IMR-90 (cell line): Measurements from ENCODE around the gene TAF1A. TPM values are rescaled to one million over a fixed set of nuclear protein-coding genes. Genes with fewer than 3 reads are reported as not detected.
A peak's percentile ranks its signal among the peaks of the same experiment; 100 is the strongest.

ENCODE experiments used
- ATAC-seq: fragments of 200-7000 bp; cut with Tn5 transposase; 2 replicates; pipeline ENCODE4 v1.9.1; 2020; ENCODE audit warnings: low read depth, mild to moderate bottlenecking, moderate library complexity
- BruUV-seq: library from RNA; stranded (reverse); fragments of 400-500 nt; replicated peaks from 2 replicates; lab custom pipeline; 2021; lab: Mats Ljungman, UMichigan
- CTCF ChIA-PET: fragments of 300-600 bp; formaldehyde crosslinking; extraction: SDS; loops from one replicate; lab custom pipeline; 2021; ENCODE audit warnings: antibody characterized with exemption; lab: Yijun Ruan, JAX
- POLR2A ChIA-PET: fragments of 300-600 bp; sonication (Branson Sonifier 250); formaldehyde crosslinking; loops from one replicate; lab custom pipeline; 2022; ENCODE audit warnings: antibody characterized with exemption; ENCODE audit not compliant: unreplicated experiment; lab: Charles Lee
- DNase-seq: peaks from one replicate; pipeline ENCODE4 v3.0.0; 2013
- H2AFZ ChIP-seq: replicated peaks from 2 replicates; pipeline ENCODE3; 2013; ENCODE audit warnings: low read length, mild to moderate bottlenecking; ENCODE audit not compliant: poor library complexity
- H2AK5ac ChIP-seq: 2 replicates; pipeline ENCODE4 v1.6.1; 2013; ENCODE audit warnings: low read depth, low read length, inconsistent platforms
- H2AK9ac ChIP-seq: replicated peaks from 2 replicates; pipeline ENCODE3; 2013; ENCODE audit warnings: mild to moderate bottlenecking, low read depth, low read length, moderate library complexity; ENCODE audit not compliant: poor library complexity
- H2BK120ac ChIP-seq: 2 replicates; pipeline ENCODE4 v1.6.1; 2013; ENCODE audit warnings: low read depth, low read length, inconsistent platforms
- H2BK15ac ChIP-seq: 3 replicates; pipeline ENCODE4 v1.6.1; 2013; ENCODE audit warnings: low read depth, low read length, inconsistent platforms
- H2BK20ac ChIP-seq: 2 replicates; pipeline ENCODE4 v1.6.1; 2013; ENCODE audit warnings: low read depth, mild to moderate bottlenecking, inconsistent platforms, low read length, moderate library complexity
- H2BK5ac ChIP-seq: 2 replicates; pipeline ENCODE4 v1.6.1; 2013; ENCODE audit warnings: mild to moderate bottlenecking, low read depth, low read length, inconsistent platforms; ENCODE audit not compliant: poor library complexity, severe bottlenecking
- H3K14ac ChIP-seq: replicated peaks from 2 replicates; pipeline ENCODE4 v1.6.1; 2013; ENCODE audit warnings: low read depth, low read length, inconsistent platforms
- H3K18ac ChIP-seq: 2 replicates; pipeline ENCODE4 v1.6.1; 2013; ENCODE audit warnings: low read depth, low read length, control low read depth
- H3K23ac ChIP-seq: 2 replicates; pipeline ENCODE4 v1.6.1; 2013; ENCODE audit warnings: low read depth, low read length, inconsistent platforms
- H3K27ac ChIP-seq: 2 replicates; pipeline ENCODE4 v1.5.1; 2013; ENCODE audit warnings: mild to moderate bottlenecking, control low read depth, low read length; ENCODE audit not compliant: insufficient read depth
- H3K27me3 ChIP-seq: 2 replicates; pipeline ENCODE4 v1.6.1; 2013; ENCODE audit warnings: low read length; ENCODE audit not compliant: control insufficient read depth, insufficient read depth
- H3K36me3 ChIP-seq: 2 replicates; pipeline ENCODE4 v1.6.1; 2013; ENCODE audit warnings: low read length, mixed read lengths; ENCODE audit not compliant: control insufficient read depth, insufficient read depth
- H3K4ac ChIP-seq: 2 replicates; pipeline ENCODE4 v1.6.1; 2013; ENCODE audit warnings: low read depth, low read length, inconsistent platforms
- H3K4me1 ChIP-seq: 2 replicates; pipeline ENCODE4 v1.6.1; 2013; ENCODE audit warnings: low read length, mixed read lengths; ENCODE audit not compliant: control insufficient read depth, insufficient read depth
- H3K4me2 ChIP-seq: 2 replicates; pipeline ENCODE4 v1.6.1; 2013; ENCODE audit warnings: low read depth, mild to moderate bottlenecking, control low read depth, low read length, moderate library complexity
- H3K4me3 ChIP-seq: 2 replicates; pipeline ENCODE4 v1.5.1; 2013; ENCODE audit warnings: low read depth, mild to moderate bottlenecking, control low read depth, low read length, moderate library complexity; ENCODE audit not compliant: insufficient read depth
- H3K56ac ChIP-seq: 2 replicates; pipeline ENCODE4 v1.6.1; 2013; ENCODE audit warnings: low read length, inconsistent platforms; ENCODE audit not compliant: insufficient read depth; ENCODE audit errors: extremely low read depth
- H3K79me1 ChIP-seq, 2 experiments: 2 replicates each; pipeline ENCODE4 v1.6.1; 2013; ENCODE audit warnings: low read length in 2 of 2, inconsistent platforms in 1 of 2, low read depth in 1 of 2
- H3K9ac ChIP-seq: 2 replicates; pipeline ENCODE4 v1.6.1; 2013; ENCODE audit warnings: low read depth, low read length, control low read depth
- H3K9me1 ChIP-seq: 2 replicates; pipeline ENCODE4 v1.6.1; 2013; ENCODE audit warnings: low read length, inconsistent platforms; ENCODE audit not compliant: insufficient read depth
- H3K9me3 ChIP-seq: 2 replicates; pipeline ENCODE4 v1.6.1; 2013; ENCODE audit warnings: low read length; ENCODE audit not compliant: control insufficient read depth, insufficient read depth
- H4K20me1 ChIP-seq: 2 replicates; pipeline ENCODE4 v1.6.1; 2013; ENCODE audit warnings: low read length, inconsistent platforms; ENCODE audit not compliant: insufficient read depth
- H4K5ac ChIP-seq: 2 replicates; pipeline ENCODE4 v1.6.1; 2013; ENCODE audit warnings: mild to moderate bottlenecking, low read depth, low read length, control low read depth
- H4K8ac ChIP-seq, 2 experiments: 2 replicates each; pipeline ENCODE4 v1.6.1; 2013; ENCODE audit warnings: low read depth in 2 of 2, low read length in 2 of 2, control low read depth in 1 of 2, inconsistent platforms in 1 of 2
- H4K91ac ChIP-seq: 2 replicates; pipeline ENCODE4 v1.6.1; 2013; ENCODE audit warnings: low read depth, low read length, inconsistent platforms; ENCODE audit not compliant: insufficient read depth
- MAFK ChIP-seq: IDR thresholded peaks from 2 replicates; pipeline ENCODE4 v1.6.1; 2012; ENCODE audit warnings: low read depth, low read length, improper control_type of control experiment
- NFE2L2 ChIP-seq: fragments of 150-350 bp; IDR thresholded peaks from 2 replicates; pipeline ENCODE4 v1.6.1; 2016; ENCODE audit warnings: low read depth, mild to moderate bottlenecking, low read length
- WGBS, 2 experiments: methylation state at CpG; one replicate each; pipeline versions ENCODE4 v1.1.5 to v1.1.7; 2013; ENCODE audit warnings: missing lambda C conversion rate in 2 of 2; ENCODE audit not compliant: insufficient read length in 1 of 2; ENCODE audit errors: extremely low coverage in 2 of 2; 5-methylcytosine and 5-hydroxymethylcytosine counted together
- dilution Hi-C: fragments of 300-500 bp; cut with HindIII; formaldehyde crosslinking; loops from one replicate; pipeline ENCODE4 v1.14.3; 2018; ENCODE audit warnings: low sequenced_read_pairs; ENCODE audit not compliant: unreplicated experiment
- in situ Hi-C: fragments of 300-500 bp; cut with MboI; formaldehyde crosslinking; loops from 3 replicates; pipeline ENCODE4 v1.14.3; 2019; ENCODE audit warnings: low sequenced_read_pairs, inconsistent platforms, mixed read lengths
- intact Hi-C: fragments of 100-400 bp; cut with micrococcal nuclease; formaldehyde crosslinking; loops from 2 replicates; pipeline ENCODE4 v1.10.0; 2022
- polyA plus RNA-seq, 3 experiments: library from polyadenylated mRNA; depleted of rRNA; stranded (reverse); fragments of >200 nt; gene quantifications; 2 replicates each; pipeline ENCODE4 v1.2.3, GENCODE V29; 2012; ENCODE audit warnings: low replicate concordance in 1 of 3
- total RNA-seq: library from RNA; depleted of rRNA; stranded (reverse); fragments of >200 nt; gene quantifications from 2 replicates; pipeline ENCODE4 v1.2.3, GENCODE V29; 2012

TAF1A gene
- total and polyA plus RNA-seq, 2 of the 4 experiments (the other 2 are of a cell fraction): 3.8 to 5.4 TPM

DNA sequence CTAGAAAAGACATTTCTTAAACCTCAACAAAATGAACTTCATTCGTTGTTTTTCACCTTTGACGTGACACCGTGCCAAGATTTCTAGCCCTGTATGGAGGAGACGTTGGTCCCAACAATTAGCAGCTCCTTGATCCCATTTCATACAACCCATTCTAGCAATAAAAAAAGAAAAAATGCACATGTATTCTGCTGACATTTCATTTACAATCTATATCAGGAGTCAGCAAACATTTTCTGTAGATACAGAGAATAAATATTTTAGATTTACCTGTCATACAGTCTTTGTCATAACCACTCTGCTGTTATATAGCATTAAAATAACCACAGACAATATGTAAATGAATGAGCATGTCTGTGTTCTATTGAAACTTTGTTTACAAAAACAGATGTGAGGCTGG is 7.0 kb upstream of the TAF1A start:
- no peak overlapping the region for H2BK5ac ChIP-seq
- ChIA-PET CTCF (no interaction called here), POLR2A (no interaction called here)
- no TSS peak for BruUV-seq
- in situ Hi-C loops (no loop called here), dilution Hi-C loops (no loop called here), intact Hi-C loops (no loop called here)
- no peaks in the 10 kb centered on the region for H3K9me1 ChIP-seq
- H2BK20ac ChIP-seq: no peak overlapping the region
- no peak overlapping the region for H3K27ac ChIP-seq
- H3K23ac ChIP-seq: no peak overlapping the region
- H3K18ac ChIP-seq: no peak overlapping the region
- ATAC-seq (no peak), DNase-seq (no peak)
- H3K9me3 ChIP-seq: no peaks in the 10 kb centered on the region
- H3K79me1 ChIP-seq: no peaks in the 10 kb centered on the region
- H2BK15ac ChIP-seq: no peak overlapping the region
- H4K5ac ChIP-seq: no peak overlapping the region
- H2AK5ac ChIP-seq: no peak overlapping the region
- no peak overlapping the region for H3K4me3 ChIP-seq
- H4K91ac ChIP-seq: no peak overlapping the region
- TF ChIP-seq NFE2L2 (no peak), MAFK (0 out of 2 replicates have a peak, but pooled peaks have one; percentile 6)
- H4K20me1 ChIP-seq: no peaks in the 10 kb centered on the region
- 20% methylated on average over 1 of the region's 4 CpGs; no CpG with 5 or more reads in 1 of the 2 experiments for WGBS, 2 experiments
- H3K56ac ChIP-seq: no peak overlapping the region
- no peaks in the 10 kb centered on the region for H3K27me3 ChIP-seq
- H3K9ac ChIP-seq: no peak overlapping the region
- no peak overlapping the region for H3K14ac ChIP-seq
- H3K4me1 ChIP-seq: peaks cover 1% of the 10 kb centered on the region; the same call in 1 of the 2 replicates
- no peak overlapping the region for H2AK9ac ChIP-seq
- H4K8ac ChIP-seq: no peak overlapping the region
- no peaks in the 10 kb centered on the region for H3K36me3 ChIP-seq
- no peak overlapping the region for H3K4me2 ChIP-seq
- H2AFZ ChIP-seq: no peak overlapping the region
- no peak overlapping the region for H2BK120ac ChIP-seq
- no peak overlapping the region for H3K4ac ChIP-seq
